Neural progenitor cell (in vitro differentiated cells): Measurements from ENCODE around the gene MATN1.

Experiments
- CTCF ChIP-seq: fragments of 200-600 bp; sonication (generic); IDR thresholded peaks from 2 replicates; pipeline ENCODE4 v1.5.1; 2017; ENCODE audit warnings: antibody characterized with exemption, mild to moderate bottlenecking
- EZH2phosphoT487 ChIP-seq: fragments of 200-600 bp; sonication (generic); IDR thresholded peaks from 2 replicates; pipeline ENCODE4 v1.6.1; 2017; ENCODE audit warnings: antibody characterized with exemption

- TF ChIP-seq CTCF (no peak), EZH2phosphoT487 (no peak)
Measured at GRCh38 chr1:30768159-30768829, 44.9 kb upstream of the MATN1 start.
